ENCODE data around the gene ALDH1L1. TPM values are rescaled to one million over a fixed set of nuclear protein-coding genes. Genes with fewer than 3 reads are reported as not detected.

ALDH1L1 gene
- total RNA-seq, 1 donor from 2014 or later = 0.49 TPM

DNA sequence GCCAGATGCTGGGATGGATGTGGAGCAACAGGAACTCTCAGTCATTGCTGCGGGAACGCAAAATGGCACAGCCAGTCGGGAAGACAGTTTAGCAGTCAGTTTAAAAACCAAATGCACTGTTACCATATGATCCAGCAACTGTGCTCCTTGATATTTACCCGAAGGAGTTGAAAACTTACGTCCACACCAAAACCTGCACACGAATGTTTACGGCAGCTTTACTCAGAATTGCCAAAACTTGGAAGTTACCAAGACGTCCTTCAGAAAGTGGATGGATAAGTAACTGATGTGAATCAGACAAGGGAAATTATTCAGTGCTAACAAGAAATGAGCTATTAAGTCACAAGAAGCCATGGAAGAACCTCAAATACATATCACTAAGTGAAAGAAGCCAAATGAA is 60.4 kb downstream of the ALDH1L1 start:
- H3K27ac Mint-ChIP-seq (ENCODE audit: unreplicated experiment) = no peak overlapping the region
- TF ChIP-seq, protein P1, sequence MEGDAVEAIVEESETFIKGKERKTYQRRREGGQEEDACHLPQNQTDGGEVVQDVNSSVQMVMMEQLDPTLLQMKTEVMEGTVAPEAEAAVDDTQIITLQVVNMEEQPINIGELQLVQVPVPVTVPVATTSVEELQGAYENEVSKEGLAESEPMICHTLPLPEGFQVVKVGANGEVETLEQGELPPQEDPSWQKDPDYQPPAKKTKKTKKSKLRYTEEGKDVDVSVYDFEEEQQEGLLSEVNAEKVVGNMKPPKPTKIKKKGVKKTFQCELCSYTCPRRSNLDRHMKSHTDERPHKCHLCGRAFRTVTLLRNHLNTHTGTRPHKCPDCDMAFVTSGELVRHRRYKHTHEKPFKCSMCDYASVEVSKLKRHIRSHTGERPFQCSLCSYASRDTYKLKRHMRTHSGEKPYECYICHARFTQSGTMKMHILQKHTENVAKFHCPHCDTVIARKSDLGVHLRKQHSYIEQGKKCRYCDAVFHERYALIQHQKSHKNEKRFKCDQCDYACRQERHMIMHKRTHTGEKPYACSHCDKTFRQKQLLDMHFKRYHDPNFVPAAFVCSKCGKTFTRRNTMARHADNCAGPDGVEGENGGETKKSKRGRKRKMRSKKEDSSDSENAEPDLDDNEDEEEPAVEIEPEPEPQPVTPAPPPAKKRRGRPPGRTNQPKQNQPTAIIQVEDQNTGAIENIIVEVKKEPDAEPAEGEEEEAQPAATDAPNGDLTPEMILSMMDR (conservative IDR thresholded peaks at IDR 0.05) = no peak
- no peaks in the 10 kb centered on the region for H3K27me3 Mint-ChIP-seq (ENCODE audit: low read depth)
- H3K9me3 Mint-ChIP-seq = no peaks in the 10 kb centered on the region
- no peaks in the 10 kb centered on the region for H3K4me1 Mint-ChIP-seq
- peaks cover 3% of the 10 kb centered on the region for H3K36me3 Mint-ChIP-seq (ENCODE audit: low read depth)
- no peak overlapping the region for H3K4me3 Mint-ChIP-seq
- DNase-seq (ENCODE audit: low read depth, low spot score) = no peak

DNA sequence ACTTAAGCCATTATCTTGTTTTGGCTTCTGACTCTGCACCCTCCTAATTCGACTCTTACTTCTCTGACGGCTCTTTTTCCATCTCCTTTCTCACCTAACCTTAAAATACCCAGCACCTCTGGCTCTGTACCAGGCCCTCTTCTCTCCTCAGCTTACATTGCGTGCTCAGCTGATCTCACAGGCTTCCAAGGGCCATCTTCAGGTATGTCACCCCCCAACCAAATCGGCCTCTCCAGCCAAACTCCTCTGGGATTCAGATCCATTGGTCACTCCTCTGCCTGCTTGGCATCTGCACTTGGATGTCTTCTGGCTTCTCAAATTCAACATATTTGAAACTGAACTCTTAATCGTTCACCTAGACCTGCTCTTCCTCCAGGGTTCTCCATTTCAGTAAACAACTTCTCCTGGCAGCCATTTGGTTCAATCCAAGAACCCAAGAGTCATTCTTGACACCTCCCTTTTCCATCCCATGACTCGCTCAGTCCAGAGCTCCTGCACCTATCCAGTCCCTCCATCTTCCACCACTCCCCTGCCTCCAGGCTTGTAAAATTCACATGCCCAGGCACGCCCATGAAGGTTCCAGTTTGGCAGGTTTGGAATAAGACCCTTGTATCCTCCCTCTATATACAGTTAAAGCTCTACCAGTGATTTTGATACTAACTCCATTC is 61.2 kb downstream of the ALDH1L1 start:
- no peaks in the 10 kb centered on the region for H3K27me3 Mint-ChIP-seq (ENCODE audit: low read depth)
- peaks cover 3% of the 10 kb centered on the region for H3K36me3 Mint-ChIP-seq (ENCODE audit: low read depth)
- no peak overlapping the region for H3K27ac Mint-ChIP-seq (ENCODE audit: unreplicated experiment)
- no peaks in the 10 kb centered on the region for H3K9me3 Mint-ChIP-seq
- TF ChIP-seq, protein P1 (conservative IDR thresholded peaks at IDR 0.05) = no peak
- H3K4me3 Mint-ChIP-seq = no peak overlapping the region
- no peaks in the 10 kb centered on the region for H3K4me1 Mint-ChIP-seq
- DNase-seq (ENCODE audit: low read depth, low spot score) = no peak

DNA sequence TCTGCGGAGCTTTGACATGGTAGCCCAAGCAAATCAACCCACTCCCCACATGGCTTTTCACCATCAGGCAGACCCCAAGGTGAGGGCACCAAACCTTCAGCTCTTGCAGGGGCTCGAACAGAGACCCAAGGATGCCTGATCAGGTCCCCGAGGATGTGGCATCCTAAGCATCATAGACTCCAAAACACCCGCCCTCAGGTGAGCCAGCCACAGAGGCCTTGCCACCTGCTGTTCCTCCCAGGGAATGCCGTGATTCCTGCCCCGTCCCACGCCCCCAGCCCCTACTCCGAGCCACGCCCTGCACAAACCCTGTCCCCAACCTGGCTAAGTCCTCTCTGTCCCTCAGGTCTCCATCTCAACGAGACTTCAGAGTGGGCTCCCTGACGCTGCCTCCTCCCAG is 61.8 kb downstream of the ALDH1L1 start:
- peaks cover 3% of the 10 kb centered on the region for H3K36me3 Mint-ChIP-seq (ENCODE audit: low read depth)
- no peak overlapping the region for H3K27ac Mint-ChIP-seq (ENCODE audit: unreplicated experiment)
- DNase-seq (ENCODE audit: low read depth, low spot score) = no peak
- no peaks in the 10 kb centered on the region for H3K4me1 Mint-ChIP-seq
- no peak overlapping the region for H3K4me3 Mint-ChIP-seq
- no peaks in the 10 kb centered on the region for H3K27me3 Mint-ChIP-seq (ENCODE audit: low read depth)
- no peaks in the 10 kb centered on the region for H3K9me3 Mint-ChIP-seq
- TF ChIP-seq, protein P1 (conservative IDR thresholded peaks at IDR 0.05) = no peak

DNA sequence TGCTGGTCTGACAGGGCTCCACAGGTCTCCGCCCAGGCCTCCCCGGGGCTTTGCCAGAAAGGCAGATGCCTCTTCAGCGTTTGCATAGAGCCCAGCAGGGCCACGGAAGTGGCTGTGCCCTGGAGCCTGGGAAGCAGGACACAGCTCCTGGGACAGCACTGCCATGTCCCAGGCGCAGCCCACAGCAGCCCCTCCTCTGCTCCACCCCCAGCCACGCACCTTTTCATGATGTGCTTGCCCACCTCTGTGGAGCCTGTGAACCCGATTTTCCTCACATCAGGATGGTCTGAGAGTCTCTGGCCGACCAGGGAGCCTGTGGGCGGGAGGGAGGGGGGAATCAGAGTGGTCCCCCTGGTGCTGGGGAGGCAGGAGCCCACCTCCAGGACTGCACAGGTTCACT is 62.6 kb downstream of the ALDH1L1 start:
- no peak for DNase-seq (ENCODE audit: low read depth, low spot score)
- H3K27ac Mint-ChIP-seq (ENCODE audit: unreplicated experiment) = no peak overlapping the region
- peaks cover 2% of the 10 kb centered on the region for H3K4me1 Mint-ChIP-seq
- TF ChIP-seq, protein P1 (conservative IDR thresholded peaks at IDR 0.05) = no peak
- H3K36me3 Mint-ChIP-seq (ENCODE audit: low read depth) = peaks cover 3% of the 10 kb centered on the region
- no peak overlapping the region for H3K4me3 Mint-ChIP-seq
- H3K9me3 Mint-ChIP-seq = no peaks in the 10 kb centered on the region
- no peaks in the 10 kb centered on the region for H3K27me3 Mint-ChIP-seq (ENCODE audit: low read depth)

DNA sequence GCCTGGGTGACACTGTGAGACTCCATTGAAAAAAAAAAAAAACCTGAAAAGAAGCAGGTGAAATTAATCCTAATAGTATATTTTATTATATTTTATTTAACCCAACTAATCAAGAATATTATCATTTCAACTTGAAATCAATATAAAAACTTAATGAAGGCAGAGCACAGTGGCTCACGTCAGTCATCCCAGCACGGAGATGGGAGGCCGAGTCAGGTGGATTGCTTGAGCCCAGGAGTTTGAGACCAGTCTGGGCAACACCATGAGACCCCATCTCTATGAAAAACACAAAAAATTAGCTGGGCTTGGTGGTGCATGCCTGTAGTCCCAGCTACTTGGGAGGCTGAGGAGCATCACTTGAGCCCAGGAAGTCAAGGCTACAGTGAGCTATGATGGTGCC is 63.2 kb downstream of the ALDH1L1 start:
- DNase-seq (ENCODE audit: low read depth, low spot score) = no peak
- Mint-ChIP-seq H3K4me3 (no peak overlapping the region), H3K4me1 (peaks cover 5% of the 10 kb centered on the region), H3K27ac (ENCODE audit: unreplicated experiment) (no peak overlapping the region), H3K27me3 (ENCODE audit: low read depth) (no peaks in the 10 kb centered on the region), H3K9me3 (no peaks in the 10 kb centered on the region), H3K36me3 (ENCODE audit: low read depth) (peaks cover 3% of the 10 kb centered on the region)
- TF ChIP-seq, protein P1 (conservative IDR thresholded peaks at IDR 0.05) = no peak
